HEK293 (cell line): ENCODE measurements around the gene SNCB.

Experiments
- CTCF ChIP-seq: fragments of 450-650 bp; formaldehyde crosslinking; IDR thresholded peaks from 2 replicates; pipeline ENCODE4 v1.5.1; 2016; ENCODE audit warnings: missing biosample characterization, missing genetic modification characterization
- HOXA7 ChIP-seq: sonication (generic); formaldehyde crosslinking; IDR thresholded peaks from 2 replicates; pipeline ENCODE4 v1.8.1; 2022; ENCODE audit warnings: missing genetic modification reagents, borderline replicate concordance
- ZEB2 ChIP-seq: fragments of 450-650 bp; formaldehyde crosslinking; IDR thresholded peaks from 2 replicates; pipeline ENCODE4 v1.5.1; 2016; ENCODE audit warnings: missing biosample characterization, missing genetic modification characterization
- ZNF670 ChIP-seq: fragments of 450-650 bp; formaldehyde crosslinking; IDR thresholded peaks from 2 replicates; pipeline ENCODE4 v1.5.1; 2016; ENCODE audit warnings: missing biosample characterization, missing genetic modification characterization, low read depth
- ZNF692 ChIP-seq: fragments of 450-650 bp; formaldehyde crosslinking; IDR thresholded peaks from 2 replicates; pipeline ENCODE4 v1.5.1; 2016; ENCODE audit warnings: missing biosample characterization, missing genetic modification characterization

- TF ChIP-seq ZNF692 (no peak), ZNF670 (no peak), ZEB2 (tag by site-specific recombination) (no peak), CTCF (tag by site-specific recombination) (no peak), HOXA7 (CRISPR knock-in tag) (no peak)
Observed at GRCh38 chr5:176618783-176619182, 11.6 kb downstream of the SNCB start.
